ENCODE data around the gene DDX28.
"Not testable (repeated sequence)": the region's sequence is repeated elsewhere in the genome, so short reads cannot be mapped to it uniquely, and the experiment has no call there.

The DDX28 gene

GRCh38 chr16:68037841-68038597 lies 15.0 kb upstream of the DDX28 start:
- DNase-seq (ENCODE audit: low spot score): no peak

- no peak for DNase-seq (ENCODE audit: low spot score)
Measured at GRCh38 chr16:68035227-68035626, 12.2 kb upstream of the DDX28 start.

GRCh38 chr16:68033101-68033500 lies 10.1 kb upstream of the DDX28 start:
- no peak for DNase-seq (ENCODE audit: low spot score)

- DNase-seq (ENCODE audit: low spot score): no peak
Measured at GRCh38 chr16:68031951-68032350, 8.9 kb upstream of the DDX28 start.

GRCh38 chr16:68030108-68030507 lies 7.1 kb upstream of the DDX28 start:
- DNase-seq (ENCODE audit: low spot score): not testable (repeated sequence)

- DNase-seq (ENCODE audit: low spot score): no peak
Measured at GRCh38 chr16:68028996-68029395, 6.0 kb upstream of the DDX28 start.

GRCh38 chr16:68022278-68022727 lies 729 bp downstream of the DDX28 start:
- DNase-seq (ENCODE audit: low spot score): no peak

GRCh38 chr16:68021490-68021889 lies 1.5 kb downstream of the DDX28 start:
- DNase-seq (ENCODE audit: low spot score): no peak

- DNase-seq (ENCODE audit: low spot score): no peak
Measured at GRCh38 chr16:68019167-68019680, 3.8 kb downstream of the DDX28 start.

GRCh38 chr16:68015681-68016080 lies 7.4 kb downstream of the DDX28 start, which contains the start of gene DPEP2NB:
DPEP2NB (minus strand) TSS chr16:68015911; CDS start chr16:68015770, 141 bp downstream.
- DNase-seq (ENCODE audit: low spot score): no peak

GRCh38 chr16:68013440-68013839 lies 9.6 kb downstream of the DDX28 start:
- DNase-seq (ENCODE audit: low spot score): no peak

- not testable (repeated sequence) for DNase-seq (ENCODE audit: low spot score)
Measured at GRCh38 chr16:68009872-68010271, 13.2 kb downstream of the DDX28 start.

- no peak for DNase-seq (ENCODE audit: low spot score)
Measured at GRCh38 chr16:68009157-68009735, 13.8 kb downstream of the DDX28 start.

- DNase-seq (ENCODE audit: low spot score): peak; percentile 83
Measured at GRCh38 chr16:68005786-68006286, 17.2 kb downstream of the DDX28 start.

- DNase-seq (ENCODE audit: low spot score): no peak
Measured at GRCh38 chr16:68005211-68005610, 17.8 kb downstream of the DDX28 start.

- no peak for DNase-seq (ENCODE audit: low spot score)
Measured at GRCh38 chr16:68003031-68003430, 20.0 kb downstream of the DDX28 start.

GRCh38 chr16:68000450-68000849 lies 22.6 kb downstream of the DDX28 start:
- peak; percentile 23 for DNase-seq (ENCODE audit: low spot score)

GRCh38 chr16:67999985-68000384 lies 23.0 kb downstream of the DDX28 start:
- DNase-seq (ENCODE audit: low spot score): no peak

- DNase-seq (ENCODE audit: low spot score): peak; percentile 74
Measured at GRCh38 chr16:67998779-67999688, 24.0 kb downstream of the DDX28 start, which contains the start of gene DPEP2. DPEP2 (minus strand) TSS chr16:67999484; CDS start chr16:67993212, 6,272 bp downstream.

GRCh38 chr16:67998231-67998778 lies 24.7 kb downstream of the DDX28 start:
- DNase-seq (ENCODE audit: low spot score): not testable (repeated sequence)

GRCh38 chr16:67996666-67997065 lies 26.4 kb downstream of the DDX28 start:
- no peak for DNase-seq (ENCODE audit: low spot score)

- DNase-seq (ENCODE audit: low spot score): no peak
Measured at GRCh38 chr16:67995423-67995822, 27.6 kb downstream of the DDX28 start.

Measured in CD4-positive, alpha-beta T cell treated with Interleukin-6 at 100 ng/mL for 8 hours (primary cell).